ENCODE data around the gene ELP5.
A peak's percentile ranks its signal among the peaks of the same experiment; 100 is the strongest.

The ELP5 gene

DNA sequence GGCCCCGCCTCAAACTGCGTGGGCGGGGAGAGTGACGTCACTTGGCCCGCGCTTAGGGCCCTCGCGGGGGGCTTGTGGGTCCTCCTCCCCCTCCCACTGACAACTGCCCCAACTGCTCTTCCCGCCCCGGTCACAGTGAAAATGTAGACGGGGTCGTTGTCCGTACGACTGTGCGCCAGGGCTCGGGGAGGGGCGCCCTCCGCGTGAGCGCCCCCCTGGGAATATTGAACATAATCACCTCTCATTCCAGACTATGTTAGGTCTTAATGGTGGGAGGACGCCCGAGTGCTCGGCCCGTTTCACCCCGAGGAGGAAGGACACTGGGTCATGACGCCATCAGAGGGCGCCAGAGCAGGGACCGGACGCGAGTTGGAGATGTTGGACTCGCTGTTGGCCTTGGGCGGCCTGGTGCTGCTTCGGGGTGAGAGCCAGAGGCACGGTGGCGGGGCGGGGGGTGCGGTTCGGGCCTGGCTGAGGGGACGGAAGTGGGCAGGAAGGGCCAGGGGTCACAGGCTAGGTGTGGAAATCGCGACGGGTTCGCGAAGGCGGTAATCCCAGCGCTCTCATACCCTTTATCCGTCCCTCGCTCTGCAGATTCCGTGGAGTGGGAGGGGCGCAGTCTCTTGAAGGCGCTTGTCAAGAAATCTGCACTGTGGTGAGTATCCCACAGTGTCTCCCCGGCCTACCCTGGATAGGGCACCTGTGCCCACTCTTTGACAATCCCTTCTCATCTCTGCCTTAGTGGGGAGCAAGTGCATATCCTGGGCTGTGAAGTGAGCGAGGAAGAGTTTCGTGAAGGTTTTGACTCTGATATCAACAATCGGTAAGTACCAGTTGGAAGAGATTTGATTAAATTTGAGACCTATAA, at the start of gene ELP5:
Gene ELP5, plus strand, starts transcription at position 40 of the 868 bp plus-strand sequence. Its CDS starts 336 bp downstream, at position 376.
- DNase-seq (ENCODE audit: low spot score), result peak; percentile 81

DNA sequence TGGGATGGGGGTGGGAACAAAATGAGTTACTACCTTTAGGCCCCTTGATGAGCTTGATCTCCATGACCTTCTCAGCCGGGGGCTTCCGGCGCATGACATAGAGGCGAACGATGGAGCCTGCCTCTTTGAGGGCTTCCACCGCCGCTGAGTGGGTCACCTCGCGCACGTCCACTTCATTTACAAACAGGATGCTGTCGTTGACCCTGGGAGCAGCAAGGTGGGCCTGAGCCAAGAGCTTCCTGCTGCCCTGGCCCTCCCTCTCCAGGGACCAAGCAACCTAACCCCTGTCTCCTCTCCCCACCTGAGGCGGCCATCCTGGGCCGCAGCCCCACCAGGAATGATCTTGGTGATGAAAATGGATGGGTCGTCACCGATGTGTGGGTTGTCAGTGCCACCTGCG, 48.6 kb upstream of the ELP5 start:
- DNase-seq (ENCODE audit: low spot score), result no peak

DNA sequence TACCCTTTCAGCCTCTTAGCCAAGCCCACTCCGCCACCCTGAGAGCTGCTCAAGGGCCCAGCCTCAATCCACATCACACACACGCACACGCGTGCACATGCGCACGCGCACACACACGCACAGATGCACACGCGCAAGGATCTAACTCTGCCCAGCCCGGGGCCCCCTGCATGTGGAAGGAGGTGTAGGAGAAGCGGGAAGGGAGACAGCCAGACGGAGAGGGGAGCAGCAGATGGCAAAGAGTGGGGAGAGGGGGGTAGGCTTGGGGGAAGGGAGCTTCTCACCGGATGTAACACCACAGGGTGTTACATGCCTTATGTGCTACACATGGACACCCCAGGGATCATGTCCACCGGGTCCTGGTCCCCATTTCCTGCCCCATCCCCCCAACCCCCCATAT, 47.7 kb upstream of the ELP5 start:
- no peak for DNase-seq (ENCODE audit: low spot score)

GRCh38 chr17:7204828-7205461, 47.1 kb upstream of the ELP5 start:
- DNase-seq (ENCODE audit: low spot score), result peak; percentile 42

GRCh38 chr17:7205561-7205960, 46.5 kb upstream of the ELP5 start:
- DNase-seq (ENCODE audit: low spot score), result no peak

GRCh38 chr17:7207120-7208001, 44.7 kb upstream of the ELP5 start:
- DNase-seq (ENCODE audit: low spot score), result no peak

DNA sequence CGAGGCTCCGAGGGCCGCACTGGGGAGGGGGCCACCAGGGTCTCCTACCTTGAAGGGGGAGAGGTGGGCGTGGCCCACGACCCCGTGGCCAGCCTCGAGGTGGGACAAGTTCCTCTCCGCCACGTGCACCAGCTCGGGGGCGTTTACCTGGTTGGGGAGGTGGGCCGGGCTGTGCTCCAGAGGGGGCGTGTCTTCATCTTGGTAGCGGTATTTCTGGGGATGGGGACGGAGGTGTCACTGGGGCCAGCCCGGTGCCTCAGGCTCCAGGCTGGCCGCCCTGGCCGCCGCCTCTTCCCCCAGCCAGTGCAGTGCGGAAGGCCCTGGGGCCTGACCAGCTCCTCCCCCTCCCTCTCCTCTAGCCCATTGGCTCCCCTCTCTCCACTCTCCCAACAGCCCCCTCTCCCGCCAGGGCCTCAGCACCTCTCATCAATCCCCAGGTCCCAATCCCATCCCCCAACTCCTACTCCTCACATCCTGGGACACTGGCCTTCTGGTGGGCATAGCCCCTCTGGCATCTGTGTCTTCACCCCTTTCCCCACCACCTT, 43.9 kb upstream of the ELP5 start:
- DNase-seq (ENCODE audit: low spot score), result no peak

DNA sequence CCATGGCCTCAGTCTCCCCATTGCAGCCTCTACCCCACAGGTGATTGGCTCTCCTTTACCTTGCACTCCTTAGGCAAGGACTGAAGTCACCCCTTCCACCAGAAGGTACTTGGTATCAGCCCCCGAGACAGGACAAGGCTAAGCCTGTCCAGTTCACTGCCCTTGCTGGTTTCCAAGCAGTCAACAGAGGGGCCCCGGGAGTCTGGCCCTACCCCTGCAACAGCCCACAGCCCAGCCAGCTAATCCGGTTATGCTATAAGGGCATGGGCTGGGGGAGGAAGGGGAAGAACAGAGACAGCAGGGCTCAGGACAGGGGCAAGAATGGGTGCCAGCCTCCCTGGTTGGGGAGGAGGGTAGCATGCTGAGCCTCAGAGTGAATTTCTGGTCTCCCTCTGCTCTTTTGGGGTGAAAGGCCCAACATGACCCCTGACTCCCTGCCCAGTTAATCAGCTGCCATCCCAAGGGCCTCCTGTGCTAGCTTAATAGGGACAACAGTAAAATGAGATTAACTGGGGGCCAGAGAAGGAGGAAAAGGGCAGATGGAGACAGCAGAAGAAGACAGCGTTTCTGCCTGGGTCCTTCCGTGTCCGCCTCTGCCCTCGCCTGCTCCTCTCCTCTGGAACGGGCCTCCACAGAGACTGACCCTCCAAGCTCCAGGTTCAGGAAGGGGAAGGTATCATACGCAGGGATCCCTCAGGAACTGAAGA, 43.1 kb upstream of the ELP5 start:
- no peak for DNase-seq (ENCODE audit: low spot score)

GRCh38 chr17:7211491-7212273, 40.3 kb upstream of the ELP5 start:
- no peak for DNase-seq (ENCODE audit: low spot score)

DNA sequence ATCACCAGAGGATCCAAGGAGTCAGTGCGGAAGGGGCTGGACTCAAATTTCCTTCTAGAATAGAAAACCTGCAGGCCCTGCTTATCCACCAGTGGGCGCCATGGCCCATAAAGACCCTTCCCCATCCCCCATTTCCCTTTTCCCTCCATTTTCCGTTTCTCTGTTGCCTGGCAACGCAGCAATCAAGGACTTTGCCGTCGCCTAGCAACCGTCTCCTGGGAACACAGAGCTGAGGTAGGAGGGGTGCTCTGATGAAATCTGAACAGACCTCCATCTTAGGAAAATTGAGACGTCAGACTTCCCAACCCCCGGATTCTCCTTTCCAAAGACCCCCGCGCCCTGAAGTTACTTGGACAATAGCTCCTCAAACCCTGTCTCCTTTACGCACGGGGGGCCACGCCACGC, 38.1 kb upstream of the ELP5 start:
- peak; percentile 74 for DNase-seq (ENCODE audit: low spot score)

- peak; percentile 94 for DNase-seq (ENCODE audit: low spot score)
Measured at GRCh38 chr17:7214300-7215135, 37.5 kb upstream of the ELP5 start.

- DNase-seq (ENCODE audit: low spot score), result no peak
Measured at GRCh38 chr17:7215136-7215638, 36.8 kb upstream of the ELP5 start.

DNA sequence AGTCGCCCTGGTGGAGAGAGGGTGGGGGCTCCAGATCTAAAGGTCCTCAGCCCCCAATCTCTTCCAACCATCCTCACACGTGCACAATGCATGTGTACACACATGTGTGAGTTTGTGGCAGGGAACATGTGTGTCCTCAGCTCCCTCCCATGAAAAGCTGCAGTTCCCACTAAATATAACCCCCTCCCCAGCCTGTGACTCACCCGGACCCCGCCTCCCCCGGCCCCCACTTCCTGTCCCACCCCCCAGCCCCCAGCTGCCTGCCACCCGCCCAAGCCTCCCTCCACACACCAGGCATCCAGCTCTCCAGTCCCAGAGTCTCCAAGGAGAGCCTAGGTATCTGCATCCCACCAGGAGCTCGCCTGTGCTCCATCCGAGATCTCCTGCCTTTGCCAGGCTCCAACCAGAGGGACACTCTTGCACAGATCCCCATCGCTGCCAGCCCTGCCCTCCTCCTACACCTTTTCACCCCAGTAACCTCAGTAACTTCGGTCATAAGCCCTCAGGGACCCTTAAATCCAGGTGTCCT, 36.3 kb upstream of the ELP5 start:
- no peak for DNase-seq (ENCODE audit: low spot score)

- DNase-seq (ENCODE audit: low spot score), result no peak
Measured at GRCh38 chr17:7216242-7217112, 35.5 kb upstream of the ELP5 start.

DNA sequence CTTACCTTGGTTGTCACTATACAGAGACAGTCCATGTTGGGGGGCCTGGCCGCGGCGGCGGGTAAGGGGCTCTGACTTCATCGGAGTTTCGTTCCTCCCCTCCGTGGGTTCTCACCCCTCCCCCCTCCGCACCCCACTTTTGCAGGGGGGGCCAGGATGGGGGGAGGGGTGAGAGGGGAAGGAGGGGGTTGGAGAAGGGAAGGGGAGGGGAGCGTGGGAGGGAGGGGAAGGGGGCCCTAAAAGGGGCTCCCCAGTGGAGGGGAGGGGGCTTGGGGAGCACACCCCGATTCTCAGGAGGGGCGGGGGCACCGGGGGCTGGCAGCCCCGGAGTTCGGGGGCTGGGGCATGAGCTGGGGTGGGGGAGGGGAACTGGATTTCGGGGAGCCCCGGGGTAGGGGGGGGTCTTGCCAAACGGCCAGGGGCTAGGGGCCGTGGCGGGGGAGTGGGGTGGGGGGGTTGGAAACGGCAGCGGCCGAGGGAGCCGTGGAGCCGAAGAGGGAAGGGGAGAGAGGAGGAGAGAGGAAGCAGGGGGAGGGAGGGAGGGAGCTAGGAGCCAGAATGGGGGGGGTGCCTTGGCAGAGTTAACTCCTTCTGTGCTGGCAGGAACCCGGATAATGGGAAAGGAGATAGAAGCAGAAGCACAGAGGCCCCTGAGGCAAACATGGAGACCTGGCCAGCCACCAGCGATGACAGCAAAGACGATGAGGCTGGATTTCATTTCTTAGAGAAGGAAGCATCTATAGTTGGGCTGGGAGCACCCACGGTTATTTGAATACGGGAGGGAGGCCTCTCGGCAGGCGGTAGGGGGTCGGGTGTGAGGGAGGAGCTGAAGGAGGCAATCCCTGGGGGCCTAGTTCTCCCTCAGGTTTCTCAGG, 34.7 kb upstream of the ELP5 start:
- no peak for DNase-seq (ENCODE audit: low spot score)

- no peak for DNase-seq (ENCODE audit: low spot score)
Measured at GRCh38 chr17:7218166-7218565, 33.8 kb upstream of the ELP5 start.

DNA sequence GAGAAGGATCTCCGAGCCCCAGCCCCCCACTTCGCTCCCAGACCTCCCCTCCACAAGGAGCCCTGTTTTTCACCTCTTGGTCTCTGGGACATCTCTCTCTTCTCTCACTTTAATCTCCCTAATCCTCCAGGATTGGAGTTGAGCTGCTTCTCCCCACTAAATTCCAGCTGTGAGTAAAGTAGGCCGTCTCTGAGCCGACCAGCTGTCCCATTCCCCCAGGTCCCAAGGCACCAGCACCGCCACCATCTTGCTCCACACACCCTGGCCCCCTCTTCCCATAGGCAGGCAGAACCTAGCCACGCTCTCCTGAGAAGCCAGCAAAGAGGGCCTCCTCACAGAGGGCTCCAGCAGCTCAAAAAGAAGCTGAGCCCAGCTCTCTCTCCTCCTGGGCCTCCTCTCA, 33.3 kb upstream of the ELP5 start:
- DNase-seq (ENCODE audit: low spot score), result no peak
